ENCODE measurements around the gene AKR7A2. TPM values are rescaled to one million over a fixed set of nuclear protein-coding genes. Genes with fewer than 3 reads are reported as not detected.
"Not testable (repeated sequence)": the region's sequence is repeated elsewhere in the genome, so short reads cannot be mapped to it uniquely, and the experiment has no call there.

AKR7A2 gene
- total RNA-seq, 2 experiments from 2014 or later, result 45.5 to 49.4 TPM

- ChIA-PET CTCF (no interaction called here), POLR2A (no interaction called here)
- Mint-ChIP-seq H3K27ac (no peak overlapping the region), H3K27me3 (no peaks in the 10 kb centered on the region), H3K4me1 (ENCODE audit: low read depth) (peaks cover 25% of the 10 kb centered on the region), H3K9me3 (no peaks in the 10 kb centered on the region), H3K4me3 (no peak overlapping the region), H3K36me3 (peaks cover 19% of the 10 kb centered on the region)
- intact Hi-C loops (cut with micrococcal nuclease), result no loop called here
- DNase-seq, result no peak
These were observed 2.7 kb downstream of the AKR7A2 start for GRCh38 chr1:19309123-19309813.

- ChIA-PET CTCF (no interaction called here), POLR2A (no interaction called here)
- Mint-ChIP-seq H3K9me3 (no peaks in the 10 kb centered on the region), H3K27ac (no peak overlapping the region), H3K4me1 (ENCODE audit: low read depth) (peaks cover 23% of the 10 kb centered on the region), H3K36me3 (peaks cover 22% of the 10 kb centered on the region), H3K27me3 (no peaks in the 10 kb centered on the region), H3K4me3 (no peak overlapping the region)
- intact Hi-C loops (cut with micrococcal nuclease), result no loop called here
- DNase-seq, result no peak
These were observed 3.4 kb downstream of the AKR7A2 start for GRCh38 chr1:19308509-19308907.

- CTCF ChIA-PET, result no interaction called here
- Mint-ChIP-seq H3K9me3 (no peaks in the 10 kb centered on the region), H3K4me1 (ENCODE audit: low read depth) (peaks cover 17% of the 10 kb centered on the region), H3K36me3 (peaks cover 25% of the 10 kb centered on the region), H3K4me3 (no peak overlapping the region), H3K27me3 (no peaks in the 10 kb centered on the region), H3K27ac (no peak overlapping the region)
- POLR2A ChIA-PET, result no interaction called here
- no peak for DNase-seq
- intact Hi-C loops (cut with micrococcal nuclease), result no loop called here
These were observed 4.0 kb downstream of the AKR7A2 start for GRCh38 chr1:19307794-19308508.

GRCh38 chr1:19306941-19307340 is 5.0 kb downstream of the AKR7A2 start:
- Mint-ChIP-seq H3K4me3 (no peak overlapping the region), H3K36me3 (peaks cover 25% of the 10 kb centered on the region), H3K27me3 (no peaks in the 10 kb centered on the region), H3K9me3 (no peaks in the 10 kb centered on the region), H3K4me1 (ENCODE audit: low read depth) (peaks cover 15% of the 10 kb centered on the region), H3K27ac (no peak overlapping the region)
- ChIA-PET POLR2A (no interaction called here), CTCF (no interaction called here)
- no peak for DNase-seq
- intact Hi-C loops (cut with micrococcal nuclease), result no loop called here

GRCh38 chr1:19305880-19306279 is 6.1 kb downstream of the AKR7A2 start:
- H3K36me3 Mint-ChIP-seq, result peaks cover 25% of the 10 kb centered on the region
- no peak for DNase-seq

GRCh38 chr1:19304081-19304480 is 7.9 kb downstream of the AKR7A2 start:
- H3K4me1 Mint-ChIP-seq (ENCODE audit: low read depth); H3K4me3 Mint-ChIP-seq; intact Hi-C loops (cut with micrococcal nuclease); H3K27ac Mint-ChIP-seq; DNase-seq; POLR2A ChIA-PET; H3K27me3 Mint-ChIP-seq; H3K9me3 Mint-ChIP-seq: not testable (repeated sequence)
- CTCF ChIA-PET, result interaction anchor here (1.0 kb wide), 1 partner anchor 234 kb away, joined by 3 read pairs; no protein-coding TSS in a partner anchor
- H3K36me3 Mint-ChIP-seq, result peaks cover 25% of the 10 kb centered on the region

More at GRCh38 chr1:19305880-19306279, 6.1 kb downstream of the AKR7A2 start:
- ChIA-PET CTCF (no interaction called here), POLR2A (no interaction called here)
- Mint-ChIP-seq H3K4me1 (ENCODE audit: low read depth) (peaks cover 11% of the 10 kb centered on the region), H3K27me3 (no peaks in the 10 kb centered on the region), H3K27ac (no peak overlapping the region), H3K4me3 (no peak overlapping the region), H3K9me3 (no peaks in the 10 kb centered on the region)
- intact Hi-C loops (cut with micrococcal nuclease), result no loop called here

- CTCF ChIA-PET, result no interaction called here
- no peak for DNase-seq
- POLR2A ChIA-PET, result no interaction called here
These were observed 11.7 kb downstream of the AKR7A2 start for GRCh38 chr1:19300211-19300610.

GRCh38 chr1:19294638-19295037 is 17.3 kb downstream of the AKR7A2 start:
- Mint-ChIP-seq H3K27ac (no peak overlapping the region), H3K9me3 (peaks cover 26% of the 10 kb centered on the region), H3K36me3 (peaks cover 22% of the 10 kb centered on the region), H3K4me3 (no peak overlapping the region), H3K4me1 (ENCODE audit: low read depth) (no peaks in the 10 kb centered on the region), H3K27me3 (no peaks in the 10 kb centered on the region)
- no peak for DNase-seq
- intact Hi-C loops (cut with micrococcal nuclease), result no loop called here
- ChIA-PET POLR2A (no interaction called here), CTCF (no interaction called here)

More at GRCh38 chr1:19300211-19300610, 11.7 kb downstream of the AKR7A2 start:
- Mint-ChIP-seq H3K4me1 (ENCODE audit: low read depth) (no peaks in the 10 kb centered on the region), H3K9me3 (peaks cover 10% of the 10 kb centered on the region), H3K36me3 (peaks cover 25% of the 10 kb centered on the region), H3K27me3 (no peaks in the 10 kb centered on the region), H3K27ac (no peak overlapping the region), H3K4me3 (no peak overlapping the region)
- intact Hi-C loops (cut with micrococcal nuclease), result no loop called here

- Mint-ChIP-seq H3K4me3 (peak overlapping the region; percentile 39), H3K4me1 (ENCODE audit: low read depth) (peaks cover 5% of the 10 kb centered on the region), H3K27me3 (no peaks in the 10 kb centered on the region), H3K9me3 (peaks cover 6% of the 10 kb centered on the region), H3K36me3 (peaks cover 3% of the 10 kb centered on the region), H3K27ac (no peak overlapping the region)
- ChIA-PET POLR2A (interaction anchor here (1.0 to 1.3 kb wide), 2 partner anchors 32 to 69 kb away, joined by 3 to 4 read pairs; no protein-coding TSS in a partner anchor), CTCF (interaction anchor here (1.1 kb wide), 1 partner anchor 22 kb away, joined by 3 read pairs; no protein-coding TSS in a partner anchor)
- intact Hi-C loops (cut with micrococcal nuclease), result no loop called here
- DNase-seq, result no peak
These were observed 22.7 kb downstream of the AKR7A2 start for GRCh38 chr1:19289244-19289643.

- H3K27ac Mint-ChIP-seq, result not testable (repeated sequence)
These were observed 23.4 kb downstream of the AKR7A2 start, which contains the start of gene AKR7A3 for GRCh38 chr1:19288324-19289241. AKR7A3 (minus strand) TSS chr1:19288770; CDS start chr1:19288709, 61 bp downstream.

GRCh38 chr1:19287436-19288185 is 24.3 kb downstream of the AKR7A2 start:
- ChIA-PET CTCF (interaction anchor here (1.2 kb wide), 2 partner anchors 367 to 416 kb away, joined by 3 to 4 read pairs; no protein-coding TSS in a partner anchor), POLR2A (interaction anchor here (1.3 kb wide), 1 partner anchor 68 kb away, joined by 3 read pairs; no protein-coding TSS in a partner anchor)
- no peaks in the 10 kb centered on the region for H3K9me3 Mint-ChIP-seq
- H3K4me3 Mint-ChIP-seq, result peak overlapping the region; percentile 21
- H3K27ac Mint-ChIP-seq, result no peak overlapping the region
- H3K36me3 Mint-ChIP-seq, result peaks cover 1% of the 10 kb centered on the region
- no peaks in the 10 kb centered on the region for H3K27me3 Mint-ChIP-seq
- intact Hi-C loops (cut with micrococcal nuclease), result no loop called here
- DNase-seq, result no peak
- peaks cover 5% of the 10 kb centered on the region for H3K4me1 Mint-ChIP-seq (ENCODE audit: low read depth)

More at GRCh38 chr1:19288324-19289241, 23.4 kb downstream of the AKR7A2 start, which contains the start of gene AKR7A3:
- H3K27me3 Mint-ChIP-seq; H3K4me1 Mint-ChIP-seq (ENCODE audit: low read depth); H3K36me3 Mint-ChIP-seq; H3K9me3 Mint-ChIP-seq; intact Hi-C loops (cut with micrococcal nuclease): not testable (repeated sequence)
- CTCF ChIA-PET, result interaction anchor here (0.6 to 1.2 kb wide), 4 partner anchors 23 to 415 kb away, joined by 3 to 6 read pairs (median 4); no protein-coding TSS in a partner anchor
- peak within 1 kb of the TSS; percentile 39 for H3K4me3 Mint-ChIP-seq
- DNase-seq, result peak; percentile 76
- POLR2A ChIA-PET, result interaction anchor here (1.0 to 1.3 kb wide), 2 partner anchors 31 to 69 kb away, joined by 3 to 4 read pairs; no protein-coding TSS in a partner anchor
